ENCODE results near the gene DYNC1LI1.
A peak's percentile ranks its signal among the peaks of the same experiment; 100 is the strongest.

The DYNC1LI1 gene

DNA sequence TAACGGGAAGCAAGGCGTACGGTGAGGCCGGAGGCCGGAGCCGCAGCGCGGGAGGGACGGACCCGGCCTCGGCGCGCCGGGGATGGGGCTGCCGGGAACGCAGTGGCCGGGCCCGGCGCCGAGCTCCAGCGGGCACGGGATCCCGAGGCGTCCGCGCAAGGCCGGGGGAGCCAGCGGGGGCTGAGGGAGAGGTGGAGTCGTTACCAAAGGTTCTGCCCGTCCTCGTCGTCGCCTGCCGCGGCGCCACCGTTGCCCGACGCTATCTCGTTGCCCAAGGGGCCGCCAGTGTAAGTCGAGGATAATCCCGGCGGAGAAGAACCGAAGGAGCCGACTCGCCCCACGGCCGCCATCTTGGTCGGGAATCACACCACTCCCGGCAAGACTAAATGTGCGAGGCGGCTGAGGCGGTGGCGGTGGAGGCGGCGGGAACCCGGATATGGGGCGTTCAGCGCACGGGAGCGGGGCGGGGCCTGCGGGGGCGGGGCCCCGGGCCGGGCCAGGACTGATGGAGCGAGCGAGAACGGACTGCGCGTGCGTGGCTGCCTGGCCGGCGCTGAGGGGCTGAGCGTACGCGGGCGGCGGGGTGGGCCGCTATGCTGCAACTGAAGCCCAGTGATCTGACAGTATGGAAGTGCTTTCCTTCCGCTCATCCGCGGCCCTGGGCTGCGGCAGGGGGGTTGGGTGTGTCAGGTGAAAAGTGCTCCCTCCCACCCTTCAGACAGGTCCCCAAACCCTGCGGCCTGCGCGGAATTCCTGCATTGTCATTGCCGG, at the start of gene DYNC1LI1:
Gene DYNC1LI1, minus strand, starts transcription at position 438 of the 771 bp plus-strand sequence. Its CDS starts 88 bp downstream, at position 350.
- peak; percentile 98 for DNase-seq

DNA sequence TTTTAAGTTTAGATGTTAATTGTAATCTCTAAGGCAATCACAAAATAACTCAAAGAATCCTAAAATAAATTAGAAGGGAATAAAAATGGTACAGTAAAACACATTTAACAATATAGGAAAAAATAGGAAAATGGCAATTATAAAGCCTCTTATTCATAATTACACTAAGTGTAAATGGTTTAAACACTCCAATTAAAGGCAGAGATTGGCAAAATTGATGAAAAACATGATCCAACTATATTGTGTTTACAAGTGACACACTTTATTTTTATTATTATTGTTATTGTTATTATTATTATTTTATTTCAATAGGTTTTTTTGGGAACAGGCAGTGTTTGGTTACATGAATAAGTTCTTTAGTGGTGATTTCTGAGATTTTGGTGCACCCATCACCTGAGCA, 48.7 kb upstream of the DYNC1LI1 start:
- DNase-seq = no peak

DNA sequence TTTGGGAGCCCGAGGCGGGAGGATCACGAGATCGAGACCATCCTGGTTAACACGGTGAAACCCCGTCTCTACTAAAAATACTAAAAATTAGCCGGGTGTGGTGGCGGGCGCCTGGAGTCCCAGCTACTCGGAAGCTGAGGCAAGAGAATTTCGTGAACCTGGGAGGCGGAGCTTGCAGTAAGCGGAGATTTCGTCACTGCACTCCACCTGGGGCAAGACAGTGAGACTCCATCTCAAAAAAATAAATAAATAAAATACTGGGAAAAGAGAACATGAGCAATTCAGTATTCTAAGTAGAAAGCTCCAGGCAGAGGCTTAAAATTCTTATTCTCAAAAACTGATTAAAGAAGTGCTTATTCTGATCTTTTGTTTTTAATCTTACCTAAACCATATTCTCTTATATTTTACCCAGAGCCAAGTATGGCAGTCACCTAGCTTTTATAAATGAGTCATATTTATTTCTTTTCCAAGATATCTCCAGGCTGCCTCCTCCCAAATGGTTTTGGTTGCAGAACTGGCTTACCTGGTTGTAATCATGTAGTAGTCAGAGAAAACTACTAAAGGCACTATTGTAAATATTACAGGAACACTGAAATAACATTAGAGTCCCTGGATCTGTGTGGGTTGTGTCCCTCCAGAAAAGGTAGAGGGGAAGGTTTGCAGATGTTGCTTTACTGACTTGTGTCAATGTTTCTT, 45.8 kb upstream of the DYNC1LI1 start:
- DNase-seq = no peak

DNA sequence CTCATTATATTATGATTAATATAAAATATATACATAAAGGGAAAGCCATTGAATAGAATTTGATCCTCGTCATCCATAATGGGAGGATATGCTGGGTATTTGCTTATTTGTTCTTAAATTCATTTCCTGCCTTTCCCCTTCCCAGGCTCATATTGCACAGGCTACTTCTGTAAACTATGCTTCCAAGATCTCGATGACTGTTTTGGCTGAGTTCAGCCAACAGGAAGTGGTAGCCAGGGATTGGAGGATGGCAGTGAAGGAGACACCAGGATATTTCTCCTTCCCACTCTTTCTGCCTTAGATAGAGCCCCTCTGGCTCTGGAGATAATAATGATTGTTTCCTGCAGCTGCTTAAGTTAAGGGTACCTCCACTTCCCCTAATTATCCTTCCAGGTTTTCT, 44.3 kb upstream of the DYNC1LI1 start:
- DNase-seq = no peak

DNA sequence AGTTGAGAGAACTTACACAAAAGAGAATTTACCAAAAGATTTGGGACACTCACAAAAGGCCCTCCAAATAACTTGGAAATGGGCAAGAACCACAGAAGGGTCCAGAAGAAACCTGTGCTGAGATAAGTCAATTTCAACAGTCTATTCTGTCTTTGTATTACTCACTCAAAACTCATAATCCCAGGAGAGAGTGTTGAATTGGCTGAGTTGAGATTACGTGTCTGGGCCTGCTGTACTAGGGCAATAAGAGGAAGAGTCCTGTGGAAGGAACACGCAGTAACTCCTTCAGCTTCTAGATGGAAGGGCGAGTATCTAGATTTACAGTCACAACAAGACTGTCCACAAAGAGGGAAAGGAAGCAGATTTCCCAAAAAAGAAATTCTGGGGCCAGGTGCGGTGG, 42.5 kb upstream of the DYNC1LI1 start:
- no peak for DNase-seq

DNA sequence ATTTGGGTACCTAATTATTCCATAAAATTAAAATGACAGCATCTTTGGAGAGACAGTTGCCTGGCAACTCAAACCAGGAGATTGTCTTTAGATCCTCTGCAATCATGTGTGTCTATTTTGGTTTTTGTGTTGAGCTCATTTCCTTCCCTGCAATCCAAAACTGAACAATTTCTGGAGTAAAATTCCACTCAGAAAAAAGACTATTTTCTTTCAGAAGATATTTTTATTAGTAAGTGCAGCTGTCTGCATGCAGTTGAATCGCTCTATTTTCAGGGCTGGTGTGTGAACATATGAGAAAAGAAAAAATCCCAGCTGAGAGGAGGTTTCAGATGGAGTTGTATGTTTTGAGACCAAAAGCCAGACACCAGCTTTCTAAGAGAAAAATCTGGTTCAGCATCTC, 41.9 kb upstream of the DYNC1LI1 start:
- no peak for DNase-seq

DNA sequence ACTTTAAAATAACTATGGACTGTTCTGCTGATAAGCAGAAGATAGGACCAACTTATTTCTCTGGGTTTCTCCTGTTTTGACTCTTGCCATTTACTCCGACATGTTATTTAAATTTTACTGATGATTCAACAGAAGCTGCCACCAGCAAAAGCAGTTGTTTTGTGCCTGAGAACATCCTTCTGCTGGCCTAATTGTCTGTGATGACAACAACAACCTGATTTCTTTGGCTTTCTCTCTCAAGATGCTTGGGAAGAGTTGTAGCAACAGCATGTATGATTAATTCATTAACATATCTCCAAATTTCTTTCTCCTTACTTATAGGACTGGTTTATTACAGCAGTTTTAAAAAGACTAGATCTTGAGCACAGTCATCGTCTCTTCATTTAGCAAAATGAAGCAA, 36.9 kb upstream of the DYNC1LI1 start:
- no peak for DNase-seq

DNA sequence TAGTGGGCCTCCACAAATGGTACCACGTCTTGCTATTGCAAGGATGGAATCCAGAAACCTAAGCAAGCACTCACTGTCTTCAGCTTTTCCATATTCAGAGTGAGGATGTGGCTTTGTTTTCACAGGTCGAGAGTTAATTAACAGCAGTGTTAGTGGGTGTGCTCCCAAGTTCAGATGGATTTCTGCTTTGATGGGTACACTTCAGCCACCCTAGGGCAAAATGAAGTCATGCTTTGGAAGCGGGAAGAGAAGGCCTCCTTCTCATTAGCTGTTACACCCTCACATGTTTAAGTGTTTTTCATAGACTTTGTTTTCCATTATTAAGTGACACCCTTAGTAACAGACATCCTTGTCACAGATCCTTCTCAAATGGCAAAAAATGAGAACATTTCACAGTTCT, 36.3 kb upstream of the DYNC1LI1 start:
- no peak for DNase-seq

DNA sequence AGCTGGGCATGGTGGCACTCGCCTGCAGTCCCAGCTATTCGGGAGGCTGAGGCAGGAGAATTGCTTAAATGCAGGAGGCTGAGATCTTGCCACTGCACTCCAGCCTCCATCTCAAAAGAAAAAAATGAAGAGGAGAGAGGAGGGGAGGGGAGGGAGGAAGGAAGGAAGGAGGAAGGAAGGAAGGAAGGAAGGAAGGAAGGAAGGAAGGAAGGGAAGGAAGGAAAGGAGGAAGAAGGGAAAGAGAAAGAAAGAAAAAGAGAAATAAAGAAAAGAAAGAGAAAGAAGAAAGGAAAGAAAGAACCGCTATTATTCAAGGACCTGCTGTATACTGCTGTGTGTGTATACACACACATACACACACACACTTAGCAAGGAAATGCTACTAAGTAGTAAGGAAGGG, 35.6 kb upstream of the DYNC1LI1 start:
- DNase-seq = no peak

DNA sequence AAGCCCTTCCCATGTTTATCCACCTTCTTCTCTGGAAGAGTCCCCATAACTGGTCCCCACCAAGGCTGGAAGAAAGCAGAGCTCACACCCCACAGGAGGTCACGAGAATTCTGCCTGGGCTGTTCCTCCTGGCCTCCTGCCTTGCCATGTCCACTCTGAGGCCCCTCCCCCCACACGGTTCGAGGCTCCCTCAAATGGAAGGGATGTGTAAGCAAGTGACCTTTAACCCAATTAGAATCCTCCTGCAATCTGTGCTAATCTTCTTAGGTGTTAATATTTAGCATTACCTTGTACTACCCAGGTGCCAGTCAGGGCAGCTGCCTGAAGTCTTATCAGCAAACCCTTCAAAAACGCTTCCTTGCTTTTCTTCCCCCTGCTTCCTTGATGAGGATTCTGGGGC, 32.4 kb upstream of the DYNC1LI1 start:
- DNase-seq = no peak

DNA sequence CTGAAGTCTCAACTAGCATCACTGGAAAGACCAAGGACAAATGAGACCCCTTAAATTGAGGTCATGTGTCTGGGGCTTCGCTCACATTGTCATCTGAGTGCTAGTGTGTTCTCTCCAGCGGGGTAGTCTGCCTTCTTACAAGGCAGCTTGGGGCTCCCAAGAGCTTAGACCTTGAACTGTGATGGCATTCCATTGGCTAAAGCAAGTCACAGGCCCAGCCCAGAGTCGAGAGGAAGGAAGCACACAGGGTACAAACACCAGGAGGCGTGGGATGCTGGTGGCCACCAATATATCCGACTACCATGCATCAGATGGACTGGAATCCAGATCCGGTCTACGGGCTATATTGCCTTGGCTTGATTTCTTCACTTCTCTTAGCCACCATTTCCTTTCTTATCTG, 31.5 kb upstream of the DYNC1LI1 start:
- no peak for DNase-seq

DNA sequence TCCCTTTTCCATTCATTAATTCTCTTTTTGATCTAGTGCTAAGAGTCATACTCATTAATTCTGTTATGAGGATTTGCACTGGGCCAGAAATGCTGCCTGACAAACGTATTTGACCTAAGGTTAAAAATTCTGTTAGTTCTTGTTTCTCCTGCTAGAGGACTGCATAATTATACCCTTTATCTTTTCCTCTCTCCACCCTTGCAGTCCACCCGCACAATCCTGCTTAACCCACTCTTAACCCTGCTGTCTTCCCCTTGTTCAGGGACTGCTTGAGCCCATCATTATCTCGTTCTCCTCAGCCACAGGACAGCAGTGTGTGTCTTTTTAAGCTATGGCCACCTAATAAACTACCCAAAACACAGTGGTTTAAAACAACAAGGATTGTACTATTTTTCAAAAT, 31.1 kb upstream of the DYNC1LI1 start:
- no peak for DNase-seq

DNA sequence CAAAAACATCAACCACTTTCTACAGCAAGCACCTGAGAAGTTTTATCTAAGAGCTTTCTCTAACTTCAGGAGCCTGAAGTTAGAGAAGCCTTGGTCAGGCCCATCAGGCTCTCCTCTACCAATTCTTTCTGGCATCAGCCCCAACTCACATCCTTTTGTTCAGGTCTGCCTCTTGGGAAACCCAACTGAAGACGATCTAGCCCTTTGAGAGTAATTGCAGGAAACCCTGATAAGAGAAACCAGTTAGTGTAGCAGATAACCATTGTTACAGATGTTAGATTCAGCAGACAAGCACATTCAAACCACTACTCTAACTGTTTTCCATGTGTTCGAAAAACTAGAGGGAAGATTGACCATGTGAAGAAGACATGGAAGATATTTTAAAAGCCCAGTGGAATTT, 27.0 kb upstream of the DYNC1LI1 start:
- DNase-seq = no peak

DNA sequence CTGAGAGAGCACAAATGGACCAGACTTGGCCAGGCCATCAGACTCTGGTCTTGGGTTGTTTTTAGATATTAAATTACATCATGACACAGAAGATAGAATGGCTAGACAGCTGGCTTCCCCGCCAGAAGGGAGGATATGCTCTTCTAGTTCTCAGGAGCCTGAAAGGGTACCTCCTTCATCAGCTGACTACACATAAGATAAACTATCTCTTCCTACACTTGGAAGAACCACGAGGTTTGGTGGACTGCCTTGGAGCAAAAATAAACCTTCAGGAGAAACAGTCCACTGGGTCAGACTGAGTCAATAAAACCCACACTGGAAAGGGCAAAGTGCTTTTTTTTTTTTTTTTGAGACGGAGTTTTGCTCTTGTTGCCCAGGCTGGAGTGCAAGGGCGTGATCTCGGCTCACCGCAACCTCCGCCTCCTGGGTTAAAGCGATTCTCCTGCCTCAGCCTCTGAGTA, 26.3 kb upstream of the DYNC1LI1 start:
- no peak for DNase-seq

DNA sequence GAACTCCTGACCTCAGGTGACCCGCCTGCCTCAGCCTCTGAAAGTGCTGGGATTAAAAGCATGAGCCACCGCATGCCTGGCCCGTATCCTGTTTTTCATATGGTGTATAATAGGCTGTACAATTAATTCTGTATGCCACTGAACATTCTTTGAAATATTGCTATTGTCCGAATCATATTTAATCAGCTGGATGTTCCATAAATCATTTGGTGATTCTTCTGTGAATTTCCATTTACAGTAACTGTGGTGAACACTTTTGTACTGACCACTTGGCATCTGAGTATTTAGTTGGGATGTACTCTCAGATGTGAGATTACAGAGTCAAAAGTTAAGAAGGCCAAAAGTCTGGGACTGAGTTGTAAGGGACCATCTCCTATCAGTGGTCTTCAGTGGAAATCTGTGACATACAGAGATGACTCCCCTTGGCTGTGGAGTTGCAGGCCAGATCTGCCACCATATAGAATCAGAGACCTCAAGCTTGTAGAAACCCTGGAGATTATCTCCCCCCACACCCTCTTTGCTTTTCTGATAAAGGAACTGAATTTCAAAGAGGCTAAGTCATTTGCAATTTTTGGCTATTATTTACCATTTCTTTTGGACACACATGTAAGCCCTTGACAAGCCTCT, 25.7 kb upstream of the DYNC1LI1 start:
- DNase-seq = no peak

DNA sequence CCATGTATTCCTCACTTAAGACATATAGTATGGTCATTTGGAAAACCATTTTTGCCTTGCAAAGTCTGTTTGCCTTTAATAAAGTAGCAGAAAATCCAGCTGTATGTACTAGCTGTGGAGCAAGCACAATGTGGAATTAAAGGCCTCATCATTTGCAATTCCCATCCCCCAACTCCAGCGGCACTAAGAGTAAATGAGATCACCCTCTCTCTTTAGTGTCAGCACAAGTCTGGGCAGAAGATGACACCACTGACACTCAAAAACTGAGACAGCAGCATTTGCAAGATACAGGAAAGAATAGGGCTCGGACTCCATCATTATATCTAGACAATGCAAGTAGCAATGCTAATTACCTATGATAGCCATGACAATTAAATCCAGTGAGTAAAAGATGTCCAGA, 24.7 kb upstream of the DYNC1LI1 start:
- DNase-seq = no peak

DNA sequence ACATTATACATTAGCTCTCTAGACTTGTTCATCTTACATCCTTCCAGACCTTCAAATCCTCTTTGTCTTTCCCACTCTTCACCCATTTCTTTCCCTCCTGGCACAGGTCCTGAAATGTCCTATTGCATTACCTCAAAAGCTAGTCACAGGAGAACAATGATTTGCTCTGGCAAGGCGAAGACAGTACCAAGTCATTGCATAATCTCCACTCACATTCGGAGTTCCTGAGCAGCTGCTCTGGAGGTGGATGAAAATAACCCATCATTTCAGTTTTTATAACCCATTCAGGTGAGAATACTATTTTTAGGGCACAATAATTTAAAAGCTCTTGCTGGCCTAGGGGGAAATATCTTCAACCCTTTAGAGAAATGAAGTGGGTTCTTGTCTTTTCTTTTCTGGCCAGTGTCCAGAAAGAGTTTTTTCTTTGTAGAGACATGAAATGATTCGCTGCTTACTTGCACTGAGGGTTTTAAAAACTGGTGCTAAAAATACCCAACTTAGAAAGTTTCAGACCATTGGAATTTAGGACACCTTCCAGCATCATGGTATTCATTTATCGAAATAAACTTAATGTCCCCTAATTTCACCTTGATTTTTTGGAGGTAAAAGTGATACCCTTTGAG, 23.4 kb upstream of the DYNC1LI1 start:
- DNase-seq = no peak

DNA sequence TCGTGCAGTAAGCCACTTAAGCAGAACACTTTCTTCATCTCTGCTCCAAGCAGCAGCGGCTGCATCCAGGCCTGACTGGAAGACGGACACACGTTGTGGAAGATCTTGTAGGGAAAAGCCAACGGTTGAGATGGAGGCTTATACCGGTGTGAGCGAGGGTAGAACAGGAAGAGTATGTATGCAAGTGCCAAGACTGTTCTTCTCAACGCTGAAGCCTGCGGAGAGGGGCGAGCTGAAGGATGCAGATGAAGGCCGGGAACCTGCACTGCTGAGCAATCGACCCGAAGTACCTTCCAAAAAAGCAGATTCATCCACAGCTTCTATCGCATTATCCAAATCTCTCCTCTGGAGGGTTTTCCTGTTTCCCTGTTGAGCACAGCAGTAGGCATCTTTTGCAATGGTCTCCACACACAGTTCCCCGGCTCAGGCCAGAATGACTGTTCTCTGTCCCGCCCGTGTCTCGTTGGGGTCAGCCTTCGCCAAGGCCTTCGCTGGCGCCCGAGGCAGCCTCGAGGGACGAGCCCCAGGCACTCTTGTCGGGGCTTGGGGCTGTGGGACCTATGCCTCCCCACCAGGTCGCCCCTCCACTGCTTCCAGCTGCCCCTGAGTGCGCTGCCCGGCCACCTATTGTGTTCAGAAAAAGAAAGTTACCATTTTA, 22.2 kb upstream of the DYNC1LI1 start:
- no peak for DNase-seq

DNA sequence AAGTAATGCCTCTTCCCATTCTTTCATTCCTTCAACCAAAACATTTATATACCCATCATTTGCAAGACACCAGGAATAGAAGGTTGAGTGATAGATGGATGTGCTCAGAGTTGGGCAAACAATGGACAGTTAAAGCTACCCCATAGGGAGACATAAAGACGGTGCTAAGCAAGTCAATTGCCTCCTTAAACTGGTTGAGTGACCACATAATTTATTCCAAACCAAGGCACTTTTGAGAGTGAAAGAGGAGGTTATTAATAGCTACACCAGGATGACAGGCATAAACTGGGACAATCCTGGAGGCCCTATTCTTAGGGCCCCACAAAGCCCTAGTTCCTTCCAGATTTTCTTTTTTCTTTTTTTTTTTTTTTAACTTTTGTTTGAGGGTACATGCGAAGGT, 21.4 kb upstream of the DYNC1LI1 start:
- DNase-seq = no peak

DNA sequence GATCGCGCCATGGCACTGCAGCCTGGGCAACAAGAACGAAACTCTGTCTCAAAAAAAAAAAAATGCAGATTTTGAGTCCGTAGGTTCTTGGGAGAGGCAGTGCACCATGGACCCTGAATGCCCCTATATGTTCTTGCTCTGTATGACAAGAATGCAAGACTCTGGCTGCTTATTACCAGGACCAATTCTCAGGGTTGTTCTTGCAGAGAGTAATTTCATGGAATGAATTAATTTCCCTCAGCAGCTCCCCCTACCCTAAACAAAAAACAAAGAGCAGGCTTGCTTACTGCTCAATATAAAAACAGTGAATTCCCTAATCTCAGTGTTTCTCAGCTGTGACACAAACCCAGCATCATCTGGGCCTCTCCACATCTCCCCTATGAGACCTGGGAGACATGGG, 20.5 kb upstream of the DYNC1LI1 start:
- DNase-seq = no peak

DNA sequence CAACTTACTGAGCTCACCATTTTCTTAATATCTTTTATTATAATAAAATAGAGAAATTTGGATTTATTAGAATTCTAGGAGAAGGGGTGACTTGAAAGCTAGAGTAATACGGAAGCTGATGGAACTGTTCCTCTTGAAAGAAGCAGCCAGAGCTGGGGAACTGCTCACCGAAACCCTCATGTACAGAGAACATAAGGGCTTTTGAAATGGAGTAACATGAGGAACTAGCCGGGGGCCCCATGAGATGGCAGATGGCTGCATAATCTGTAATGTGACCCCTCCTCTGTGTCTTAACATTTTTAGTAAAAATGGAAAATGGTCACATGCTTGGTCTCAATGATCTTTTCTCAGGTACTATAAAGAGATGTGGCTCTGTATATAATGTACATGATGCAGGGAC, 15.7 kb upstream of the DYNC1LI1 start:
- DNase-seq = no peak

DNA sequence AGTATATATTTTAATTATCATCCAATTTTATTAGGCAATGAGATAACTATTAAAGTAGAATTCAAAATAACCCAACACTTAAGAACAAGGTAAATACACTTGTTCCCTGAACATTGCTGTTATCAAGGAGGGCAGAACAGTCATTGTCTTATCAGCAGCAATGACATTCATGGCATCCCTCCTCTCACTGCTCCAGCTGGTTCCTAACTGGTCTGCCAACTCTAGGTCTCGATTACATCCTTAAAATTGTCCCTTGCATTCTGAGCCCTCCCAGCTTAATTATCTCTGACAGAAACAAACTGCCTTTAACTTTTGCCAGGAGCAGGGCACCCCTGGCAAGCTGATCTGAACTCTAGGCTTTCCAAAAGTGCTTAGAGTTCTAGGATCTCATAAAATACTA, 14.0 kb upstream of the DYNC1LI1 start:
- DNase-seq = no peak

DNA sequence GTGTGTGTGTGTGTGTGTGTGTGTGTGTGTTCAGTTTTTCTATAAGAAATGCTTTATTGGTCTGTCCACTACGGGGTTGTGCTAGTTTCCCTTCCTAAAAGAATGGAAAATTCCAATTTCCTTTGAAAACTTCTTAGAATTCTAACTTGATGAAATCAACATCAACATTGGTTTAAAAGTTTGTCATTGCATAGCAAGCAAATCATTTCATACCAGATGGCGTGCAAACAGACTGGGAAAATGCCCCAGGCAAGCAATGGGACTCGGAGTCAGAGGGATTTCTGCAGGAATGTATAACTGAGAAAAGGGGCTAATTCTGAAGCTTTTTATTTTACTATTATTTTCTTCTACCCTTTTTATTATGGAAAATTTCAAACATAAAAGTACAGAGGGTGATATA, 13.1 kb upstream of the DYNC1LI1 start:
- no peak for DNase-seq

Measured in activated CD8-positive, alpha-beta memory T cell treated with anti-CD3 and anti-CD28 coated beads, Interleukin-2, amount 50 U/mL, for 48 hours (primary cell).